ENCODE data around the gene STAT5A.
A peak's percentile ranks its signal among the peaks of the same experiment; 100 is the strongest.
"Not testable (repeated sequence)": the region's sequence is repeated elsewhere in the genome, so short reads cannot be mapped to it uniquely, and the experiment has no call there.

The STAT5A gene

DNA sequence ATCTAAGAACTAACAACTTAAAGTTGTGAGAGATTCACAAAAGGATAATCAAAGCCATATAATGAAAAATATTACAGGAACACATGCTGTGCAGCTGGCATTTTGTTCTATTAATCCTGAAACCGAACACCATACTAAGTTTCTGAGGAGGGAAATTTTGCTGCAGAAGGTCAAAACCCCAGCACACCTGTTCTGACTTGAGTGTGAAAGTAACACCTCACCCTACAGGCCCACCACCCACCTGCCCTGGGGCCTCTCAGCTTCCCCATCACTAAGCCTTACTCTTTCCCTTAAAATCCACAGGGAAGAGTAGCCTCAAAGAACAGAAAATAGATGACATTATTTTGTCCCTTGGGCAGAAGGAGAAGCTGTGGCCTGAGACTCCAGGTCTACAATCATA lies 44.8 kb downstream of the STAT5A start:
- DNase-seq (ENCODE audit: low spot score): no peak

GRCh38 chr17:42334677-42335076 lies 46.4 kb downstream of the STAT5A start:
- DNase-seq (ENCODE audit: low spot score): no peak

- DNase-seq (ENCODE audit: low spot score): no peak
Measured at GRCh38 chr17:42337442-42337841, 49.1 kb downstream of the STAT5A start.

- DNase-seq (ENCODE audit: low spot score): no peak
Measured at GRCh38 chr17:42338427-42338985, 50.2 kb downstream of the STAT5A start.

DNA sequence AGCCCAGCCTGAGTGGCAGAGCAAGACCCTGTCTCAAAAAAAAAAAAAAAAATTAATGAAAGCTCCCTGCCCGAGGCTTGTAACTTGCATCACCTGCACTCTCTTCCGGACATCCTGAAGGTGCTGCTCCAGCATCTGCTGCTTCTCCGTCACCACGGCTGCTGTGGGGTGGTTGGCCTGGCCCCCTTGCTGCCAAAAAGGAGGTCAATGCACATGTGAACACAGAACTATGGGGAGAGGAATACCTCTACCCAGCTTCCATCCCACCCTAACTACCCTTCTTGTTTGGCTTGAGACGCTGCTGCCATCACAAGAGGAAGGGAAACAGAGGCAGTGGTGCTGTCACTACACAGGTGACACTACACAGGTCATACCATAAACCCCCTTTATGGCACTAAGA lies 50.9 kb downstream of the STAT5A start:
- no peak for DNase-seq (ENCODE audit: low spot score)

GRCh38 chr17:42340691-42341127 lies 52.4 kb downstream of the STAT5A start:
- no peak for DNase-seq (ENCODE audit: low spot score)

DNA sequence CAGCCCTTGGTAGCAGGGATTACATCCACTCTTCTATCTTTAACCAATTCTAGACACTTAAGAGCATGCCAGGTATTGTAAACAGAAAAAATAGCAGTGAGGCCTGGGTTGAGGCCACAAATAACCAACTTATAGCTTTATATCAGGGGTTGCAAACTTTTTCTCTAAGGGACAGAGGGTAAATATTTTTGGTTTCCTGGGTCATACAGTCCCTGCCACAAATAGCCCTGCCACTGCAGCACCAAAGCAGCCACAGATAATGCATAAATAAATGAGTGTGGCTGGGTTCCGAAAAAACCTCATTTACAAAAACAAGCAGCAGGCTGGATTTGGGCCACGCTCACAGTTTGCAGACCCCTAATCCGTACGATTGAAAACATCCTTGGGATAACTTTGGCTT lies 53.3 kb downstream of the STAT5A start:
- DNase-seq (ENCODE audit: low spot score): no peak

- no peak for DNase-seq (ENCODE audit: low spot score)
Measured at GRCh38 chr17:42342242-42343008, 54.1 kb downstream of the STAT5A start.

GRCh38 chr17:42345396-42346073 lies 57.2 kb downstream of the STAT5A start:
- no peak for DNase-seq (ENCODE audit: low spot score)

- DNase-seq (ENCODE audit: low spot score): no peak
Measured at GRCh38 chr17:42346481-42346880, 58.2 kb downstream of the STAT5A start.

GRCh38 chr17:42347198-42347597 lies 58.9 kb downstream of the STAT5A start:
- peak; percentile 26 for DNase-seq (ENCODE audit: low spot score)

DNA sequence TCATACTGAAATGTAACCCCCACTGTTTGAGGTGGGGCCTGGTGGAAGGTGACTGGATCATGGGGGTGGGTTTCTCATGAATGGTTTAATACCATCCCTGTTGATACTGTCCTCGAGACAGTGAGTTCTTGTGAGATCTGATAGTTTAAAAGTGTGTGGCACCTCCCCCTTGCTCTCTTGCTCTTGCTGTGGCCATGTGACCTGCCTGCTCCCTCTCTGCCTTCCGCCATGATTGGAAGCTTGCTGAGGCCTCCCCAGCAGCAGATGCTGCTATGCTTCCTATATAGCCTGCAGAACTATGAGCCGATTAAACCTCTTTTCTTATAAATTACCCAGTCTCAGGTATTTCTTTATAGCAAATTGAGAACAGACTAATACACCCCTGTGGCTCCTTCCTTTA lies 59.3 kb downstream of the STAT5A start:
- DNase-seq (ENCODE audit: low spot score): no peak

GRCh38 chr17:42348104-42348503 lies 59.8 kb downstream of the STAT5A start:
- DNase-seq (ENCODE audit: low spot score): no peak

DNA sequence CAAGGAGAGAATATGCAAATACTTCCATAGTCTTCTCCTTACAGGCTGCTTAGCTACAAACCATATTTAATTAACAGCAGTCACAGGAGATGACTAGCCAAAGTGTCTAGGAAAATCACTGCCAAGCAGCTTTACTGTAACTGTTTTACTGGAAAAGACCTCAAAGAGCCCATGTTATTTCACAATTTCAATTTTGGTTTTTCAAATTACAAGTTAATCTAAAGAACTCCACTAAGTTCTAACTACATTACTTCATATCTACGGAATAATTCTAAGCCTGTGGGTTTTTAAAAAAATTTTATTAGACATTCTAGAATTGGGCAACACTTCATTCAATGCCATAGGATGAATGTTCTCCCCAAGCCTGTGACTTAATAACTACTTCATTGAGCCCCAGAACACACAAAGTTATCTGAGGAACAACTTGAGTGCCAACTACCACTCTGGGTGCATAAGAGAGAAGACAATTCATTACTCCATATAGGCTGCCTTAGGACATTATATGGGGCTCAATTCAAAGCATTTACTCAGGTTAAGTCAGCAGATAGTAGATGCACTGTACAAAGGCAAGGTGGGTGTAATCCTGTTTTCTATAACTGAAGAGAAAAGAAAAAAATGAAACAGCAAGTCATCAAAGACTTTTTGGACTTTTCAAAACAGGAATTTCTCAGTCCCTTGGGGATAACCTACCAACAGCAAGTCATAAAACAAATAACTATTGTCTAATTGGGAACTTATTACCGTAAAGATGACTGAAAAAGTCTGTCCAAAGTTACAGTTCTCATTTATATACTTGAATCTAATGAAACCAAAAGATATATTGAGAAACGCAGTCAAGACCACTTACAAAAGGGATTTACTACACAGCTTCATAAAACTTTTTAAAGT lies 66.9 kb downstream of the STAT5A start:
- DNase-seq (ENCODE audit: low spot score): no peak

DNA sequence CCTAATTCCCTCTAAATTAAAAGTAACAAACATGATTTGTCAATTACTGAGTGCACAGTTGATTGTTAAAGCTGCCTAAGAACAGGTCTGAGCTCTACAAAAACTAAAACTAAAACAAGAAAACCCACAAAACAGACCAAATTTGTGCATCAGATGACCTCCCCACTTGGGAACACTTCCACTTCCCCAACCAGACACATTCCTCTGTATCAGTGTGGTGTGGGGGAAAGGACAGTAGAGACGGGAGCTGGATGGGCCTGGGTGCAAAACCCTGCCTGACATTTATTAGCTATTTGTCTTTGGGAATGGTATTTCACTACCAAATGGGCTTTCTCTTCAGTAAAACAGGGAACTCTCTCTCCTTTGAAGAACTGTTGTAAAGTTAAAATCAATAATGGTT lies 70.1 kb downstream of the STAT5A start:
- DNase-seq (ENCODE audit: low spot score): no peak

DNA sequence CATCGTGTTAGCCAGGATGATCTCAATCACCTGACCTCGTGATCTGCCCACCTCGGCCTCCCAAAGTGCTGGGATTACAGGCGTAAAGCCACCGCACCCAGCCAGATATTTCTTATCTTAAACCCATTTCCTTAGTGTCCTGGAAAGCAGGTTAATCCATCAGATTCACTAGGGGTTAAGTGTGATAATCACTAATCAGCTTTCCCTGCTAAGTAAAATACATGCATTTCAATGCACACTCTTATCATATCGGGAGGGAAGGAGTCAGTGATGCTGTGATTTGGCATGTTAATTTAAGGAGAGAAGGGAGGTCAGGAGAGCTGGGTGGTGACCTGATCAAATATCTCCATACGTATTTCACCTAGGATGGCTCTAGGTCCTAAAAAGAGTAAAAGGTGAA lies 70.8 kb downstream of the STAT5A start:
- DNase-seq (ENCODE audit: low spot score): no peak

DNA sequence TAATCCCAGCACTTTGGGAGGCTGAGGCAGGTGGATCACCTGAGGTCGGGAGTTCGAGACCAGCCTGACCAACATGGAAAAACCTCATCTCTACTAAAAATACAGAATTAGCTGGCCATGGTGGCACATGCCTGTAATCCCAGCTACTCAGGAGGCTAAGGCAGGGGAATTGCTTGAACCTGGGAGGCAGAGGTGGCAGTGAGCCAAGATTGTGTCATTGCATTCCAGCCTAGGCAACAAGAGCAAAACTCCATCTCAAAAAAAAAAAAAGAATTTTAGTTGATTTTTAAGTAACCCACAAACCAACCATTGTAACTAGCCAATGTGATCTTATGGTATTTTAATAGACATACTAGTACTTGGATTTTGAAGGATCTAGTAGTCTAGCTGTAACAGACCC lies 72.1 kb downstream of the STAT5A start:
- not testable (repeated sequence) for DNase-seq (ENCODE audit: low spot score)

Measured in kidney capillary endothelial cell (primary cell).